HG03135 (cell line): ENCODE measurements around the gene SLC7A6OS.

Experiments used
- ATAC-seq: cut with Tn5 transposase; IDR thresholded peaks from one replicate; pipeline ENCODE4 v1.9.1; 2021; ENCODE audit warnings: mild to moderate bottlenecking, moderate library complexity; ENCODE audit not compliant: unreplicated experiment

The SLC7A6OS gene

DNA sequence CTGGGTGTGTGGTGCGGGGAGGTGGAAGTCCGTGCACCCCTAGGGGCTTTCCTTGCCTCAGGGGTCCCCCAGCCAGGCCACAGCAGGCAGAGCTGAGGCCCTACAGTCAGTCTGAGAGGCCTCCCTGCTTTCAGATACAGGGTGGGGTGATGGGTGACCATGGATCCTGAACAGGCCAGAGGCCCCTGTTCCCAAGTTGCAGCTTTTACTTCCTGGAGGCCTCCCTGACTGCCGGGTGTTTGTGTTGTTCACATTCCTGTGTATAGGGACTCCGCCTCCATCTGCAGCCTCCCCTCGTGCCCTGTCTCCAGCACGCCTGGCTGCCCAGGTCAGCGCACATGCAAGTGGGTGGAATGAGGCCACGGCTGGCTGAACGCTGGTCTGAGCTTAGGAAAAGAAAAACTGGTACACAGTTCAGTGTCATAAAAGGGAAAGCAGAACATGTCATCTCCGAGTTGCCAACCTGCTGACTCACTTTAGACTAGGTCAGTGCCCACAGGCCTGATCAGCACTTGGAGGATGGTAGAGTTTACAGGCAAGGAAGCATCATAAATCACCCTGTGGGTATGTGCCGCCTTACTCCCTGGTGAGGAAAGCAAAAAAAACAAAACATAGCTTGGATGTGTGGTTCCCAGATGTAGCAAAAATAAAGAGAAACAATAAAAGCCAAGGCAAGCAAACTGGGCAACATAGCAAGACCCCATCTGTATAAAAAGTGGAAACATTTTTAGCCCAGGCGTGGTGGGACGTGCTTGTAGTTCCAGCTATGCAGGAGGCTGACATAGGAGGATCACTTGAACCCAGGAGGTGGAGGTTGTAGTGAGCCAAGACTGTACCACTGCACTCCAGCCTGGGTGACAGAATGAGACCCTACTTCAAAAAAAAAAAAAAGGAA is 52.6 kb downstream of the SLC7A6OS start:
- ATAC-seq, result no peak

DNA sequence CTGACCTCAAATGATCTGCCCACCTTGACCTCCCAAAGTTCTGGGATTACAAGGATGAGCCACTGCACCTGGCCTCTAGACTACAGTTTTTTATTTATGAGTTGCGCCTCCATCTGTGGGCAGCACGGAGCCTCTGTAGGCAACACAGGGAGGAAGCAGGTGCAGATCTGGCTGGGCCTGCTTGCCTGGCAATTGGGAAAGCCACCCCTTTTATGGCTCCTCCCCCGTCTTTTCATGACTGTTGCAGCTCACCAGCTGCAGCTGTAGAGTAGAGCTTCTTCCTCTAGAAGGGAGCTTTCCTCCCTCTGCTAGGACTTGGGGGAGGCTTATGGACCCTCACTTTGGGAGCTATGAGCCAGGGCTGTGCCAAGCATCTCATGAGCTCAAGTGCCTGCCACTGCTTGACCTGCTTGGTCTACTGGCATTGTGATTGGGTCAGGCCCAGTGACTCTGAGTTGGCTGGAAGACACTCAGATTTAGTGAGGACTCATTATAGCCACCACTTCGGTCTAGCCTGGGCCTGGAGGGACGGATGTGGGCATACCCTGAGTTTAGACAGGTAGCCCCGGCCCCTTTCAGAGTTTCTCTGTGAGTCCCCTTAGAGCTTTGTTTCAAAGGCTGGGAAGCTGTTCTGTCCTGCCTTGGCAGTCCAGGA is 53.4 kb downstream of the SLC7A6OS start:
- no peak for ATAC-seq

DNA sequence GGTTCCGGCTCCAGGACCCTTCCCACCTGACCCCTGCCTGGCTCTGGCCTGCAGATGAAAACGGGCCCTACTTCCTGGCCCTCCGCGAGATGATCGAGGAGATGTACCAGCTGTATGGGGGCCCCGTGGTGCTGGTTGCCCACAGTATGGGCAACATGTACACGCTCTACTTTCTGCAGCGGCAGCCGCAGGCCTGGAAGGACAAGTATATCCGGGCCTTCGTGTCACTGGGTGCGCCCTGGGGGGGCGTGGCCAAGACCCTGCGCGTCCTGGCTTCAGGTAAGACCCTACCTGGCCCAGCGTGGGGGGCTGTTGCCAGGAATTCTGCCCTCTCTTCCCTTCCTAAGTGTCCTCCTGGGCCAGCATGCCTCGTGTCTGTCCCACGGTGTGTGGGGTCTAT is 55.0 kb downstream of the SLC7A6OS start:
- ATAC-seq, result no peak

DNA sequence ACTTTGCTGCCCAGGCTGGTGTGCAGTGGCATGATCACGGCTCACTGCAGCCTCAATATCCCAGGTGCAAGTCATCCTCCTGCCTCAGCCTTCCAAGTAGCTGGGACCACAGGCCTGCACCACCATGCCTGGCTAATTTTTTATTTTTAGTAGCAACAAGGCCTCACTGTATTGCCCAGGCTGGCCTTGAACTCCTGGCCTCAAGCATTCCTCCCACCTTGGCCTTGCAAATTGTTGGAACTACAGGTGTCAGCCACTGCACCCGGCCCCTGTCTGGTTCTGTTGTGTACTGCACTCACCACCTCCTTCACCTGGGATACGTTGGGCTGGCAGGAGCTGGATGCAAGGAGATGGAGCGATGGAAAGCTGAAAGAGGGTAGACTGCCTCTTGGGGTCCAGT is 57.0 kb downstream of the SLC7A6OS start:
- no peak for ATAC-seq

DNA sequence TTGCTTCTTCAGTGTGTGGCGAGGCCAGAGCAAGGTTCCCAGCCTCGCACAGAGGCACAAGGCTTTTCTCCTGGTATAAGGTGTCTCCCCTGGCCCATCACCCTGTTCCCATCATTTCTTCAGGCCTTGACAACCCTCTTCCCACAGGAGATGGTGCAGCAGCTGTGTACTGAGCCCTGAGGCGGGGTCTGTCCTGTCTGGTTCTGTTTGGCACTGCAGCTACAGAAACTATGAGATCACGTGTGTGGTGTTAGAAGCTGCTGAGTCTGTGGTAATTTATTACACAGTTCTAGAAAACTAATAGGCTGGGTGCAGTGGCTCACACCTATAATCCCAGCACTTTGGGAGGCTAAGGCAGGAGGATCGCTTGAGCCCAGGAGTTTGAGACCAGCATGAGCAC is 58.4 kb downstream of the SLC7A6OS start:
- ATAC-seq, result no peak

DNA sequence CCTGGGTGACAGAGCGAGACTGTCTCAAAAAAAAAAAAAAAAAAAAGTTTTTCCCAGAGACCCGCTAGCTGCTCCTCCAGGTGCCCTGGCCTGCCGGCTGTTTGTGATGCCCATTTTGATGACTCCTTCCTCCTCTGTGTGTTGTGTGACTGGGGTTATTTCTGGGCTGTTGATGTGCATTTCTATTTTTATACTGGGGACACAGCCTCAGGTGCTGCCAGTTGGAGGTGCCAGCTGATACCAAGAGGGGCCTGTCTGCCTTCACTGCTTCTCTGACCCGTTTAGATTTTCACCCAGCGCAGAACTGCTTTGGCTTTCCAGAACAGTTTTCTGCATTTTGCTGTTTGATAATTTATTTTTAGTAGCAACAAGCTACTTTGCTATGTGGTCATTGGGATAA is 58.9 kb downstream of the SLC7A6OS start:
- no peak for ATAC-seq

DNA sequence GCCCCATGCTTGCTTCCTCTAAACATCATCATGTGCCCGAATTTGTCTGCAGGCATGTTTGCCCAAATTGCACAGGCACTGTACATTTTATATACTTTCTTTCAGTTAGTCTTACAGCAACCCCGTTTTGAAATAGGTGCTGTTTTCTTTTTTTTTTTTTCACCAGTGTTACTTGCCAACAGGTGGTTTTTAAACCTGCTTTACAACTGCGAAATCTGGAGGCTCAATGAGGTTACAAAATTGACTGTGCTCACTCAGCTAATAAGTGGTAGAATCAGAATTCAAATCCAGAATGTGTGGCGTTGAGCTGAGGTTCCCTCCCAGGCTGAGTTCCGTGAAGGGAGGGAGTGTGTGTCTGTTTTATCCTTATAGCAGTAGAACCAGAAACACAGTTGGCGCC is 59.8 kb downstream of the SLC7A6OS start:
- no peak for ATAC-seq

DNA sequence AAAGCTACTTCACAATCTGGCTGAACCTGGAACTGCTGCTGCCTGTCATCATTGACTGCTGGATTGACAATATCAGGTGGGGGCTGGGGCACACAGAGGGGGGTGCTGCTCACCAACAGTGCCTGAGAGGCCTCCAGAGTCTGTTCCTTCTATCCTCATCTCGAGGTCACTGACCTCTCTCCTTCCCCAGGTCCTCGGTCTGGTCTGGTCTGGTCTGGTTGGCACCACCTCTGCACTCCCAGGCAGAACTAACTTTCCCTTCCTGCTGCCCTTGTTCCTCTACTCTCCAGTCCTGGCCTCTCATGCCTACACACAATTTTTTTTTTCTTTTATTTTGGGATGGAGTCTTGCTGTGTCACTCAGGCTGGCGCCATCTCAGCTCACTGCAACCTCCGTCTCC is 61.4 kb downstream of the SLC7A6OS start:
- ATAC-seq, result no peak
